OCI-LY7 (cell line): ENCODE measurements around the gene OOSP1. TPM values are rescaled to one million over a fixed set of nuclear protein-coding genes. Genes with fewer than 3 reads are reported as not detected.

Experiments used
- BruUV-seq: library from RNA; stranded (reverse); fragments of 400-500 nt; replicated peaks from 2 replicates; lab custom pipeline; 2021; lab: Mats Ljungman, UMichigan
- CTCF ChIA-PET: fragments of 300-600 bp; sonication (Branson Sonifier 250); formaldehyde crosslinking; loops from one replicate; lab custom pipeline; 2022; ENCODE audit warnings: antibody characterized with exemption; ENCODE audit not compliant: unreplicated experiment; lab: Charles Lee
- POLR2A ChIA-PET: fragments of 300-600 bp; sonication (Branson Sonifier 250); formaldehyde crosslinking; loops from one replicate; lab custom pipeline; 2022; ENCODE audit warnings: antibody characterized with exemption; lab: Charles Lee
- DNase-seq: peaks from one replicate; pipeline ENCODE4 v3.0.0-alpha.2; 2015; ENCODE audit warnings: low spot score
- H2AFZ ChIP-seq: fragments of 200-600 bp; sonication (generic), shearing (Covaris generic); 2 replicates; pipeline ENCODE4 v1.6.1; 2014; ENCODE audit warnings: mild to moderate bottlenecking, antibody characterized with exemption, low read length, moderate library complexity
- H3K27ac ChIP-seq: fragments of 200-600 bp; sonication (generic); 2 replicates; pipeline ENCODE4 v1.5.1; 2014; ENCODE audit warnings: mixed run types, low read depth, mild to moderate bottlenecking, moderate library complexity, low read length, inconsistent platforms; ENCODE audit not compliant: poor library complexity, severe bottlenecking
- H3K36me3 ChIP-seq: fragments of 200-600 bp; sonication (generic); 2 replicates; pipeline ENCODE4 v1.6.1; 2014; ENCODE audit warnings: mild to moderate bottlenecking, antibody characterized with exemption, low read length, moderate library complexity, mixed read lengths; ENCODE audit not compliant: insufficient read depth
- H3K4me1 ChIP-seq: fragments of 200-600 bp; sonication (generic); 2 replicates; pipeline ENCODE4 v1.5.1; 2014; ENCODE audit warnings: mild to moderate bottlenecking, low read length; ENCODE audit not compliant: insufficient read depth, poor library complexity, severe bottlenecking
- H3K4me2 ChIP-seq: fragments of 200-600 bp; sonication (generic); 2 replicates; pipeline ENCODE4 v1.6.1; 2014; ENCODE audit warnings: mild to moderate bottlenecking, low read length
- H3K4me3 ChIP-seq: fragments of 200-600 bp; sonication (generic); 2 replicates; pipeline ENCODE4 v1.5.1; 2014; ENCODE audit warnings: mild to moderate bottlenecking, low read depth, low read length; ENCODE audit not compliant: poor library complexity, severe bottlenecking
- H3K79me2 ChIP-seq: fragments of 200-600 bp; sonication (generic); 2 replicates; pipeline ENCODE4 v1.6.1; 2016; ENCODE audit warnings: low read depth, mild to moderate bottlenecking, low read length, moderate library complexity, mixed read lengths; ENCODE audit not compliant: insufficient read depth
- H3K9me2 ChIP-seq: fragments of 200-600 bp; sonication (generic); 2 replicates; pipeline ENCODE4 v1.6.1; 2016; ENCODE audit warnings: mild to moderate bottlenecking, low read length, mixed read lengths; ENCODE audit not compliant: insufficient read depth
- H3K9me3 ChIP-seq: fragments of 200-600 bp; sonication (generic); 2 replicates; pipeline ENCODE4 v1.6.1; 2014; ENCODE audit warnings: mild to moderate bottlenecking, mixed run types, low read length, mixed read lengths
- H4K20me1 ChIP-seq: fragments of 200-600 bp; sonication (generic); 2 replicates; pipeline ENCODE4 v1.6.1; 2014; ENCODE audit warnings: mild to moderate bottlenecking, antibody characterized with exemption, low read length, moderate library complexity, mixed read lengths; ENCODE audit not compliant: insufficient read depth
- CTCF ChIP-seq: fragments of 200-600 bp; sonication (generic); conservative IDR thresholded peaks from 2 replicates; pipeline ENCODE4 v1.5.1; 2014; ENCODE audit warnings: mild to moderate bottlenecking, antibody characterized with exemption, low read length, moderate library complexity, mixed read lengths
- EZH2phosphoT487 ChIP-seq: fragments of 200-600 bp; sonication (generic); IDR thresholded peaks from 2 replicates; pipeline ENCODE4 v1.6.1; 2018; ENCODE audit warnings: low read depth, borderline replicate concordance, mild to moderate bottlenecking, mixed run types, antibody characterized with exemption, low read length, moderate library complexity, mixed read lengths
- intact Hi-C: fragments of 100-400 bp; cut with micrococcal nuclease; formaldehyde crosslinking; loops from one replicate; pipeline ENCODE4 v1.10.0; 2022; ENCODE audit not compliant: unreplicated experiment
- total RNA-seq, 2 experiments: library from RNA; depleted of rRNA in 1 of 2; stranded (reverse); fragments of >200 nt in 1 of 2; shearing (Covaris generic) in 1 of 2; gene quantifications; 2 replicates each; pipeline ENCODE4 v1.2.3, GENCODE V29; 2014 to 2022

The OOSP1 gene
- total RNA-seq, 2 experiments from 2014 or later: not detected

DNA sequence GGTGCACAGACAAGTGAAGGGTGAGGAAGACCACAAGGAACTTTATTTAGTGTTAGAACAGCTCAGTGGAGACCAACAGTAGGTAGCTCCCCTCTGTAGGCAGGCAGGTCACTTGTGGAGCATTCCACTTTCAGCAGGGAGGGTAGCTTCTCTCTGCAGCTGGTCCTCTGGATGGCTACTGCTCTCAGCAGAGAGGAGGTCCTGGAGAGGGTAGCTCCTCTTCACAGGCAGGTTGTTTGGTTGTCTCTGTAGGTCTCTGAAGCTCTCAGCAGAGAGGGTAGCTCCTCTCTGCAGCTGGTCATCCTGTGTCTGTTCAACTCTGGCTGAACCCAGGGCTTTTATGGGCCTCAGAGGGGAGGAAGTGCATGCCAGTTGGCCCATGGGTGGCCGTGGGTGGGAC lies 6.5 kb upstream of the OOSP1 start:
- CTCF ChIA-PET: no interaction called here
- BruUV-seq: no TSS peak

GRCh38 chr11:59938718-59939117 lies 486 bp downstream of the OOSP1 start:
- H3K36me3 ChIP-seq: no peaks in the 10 kb centered on the region
- DNase-seq: no peak
- no peak overlapping the region for H3K4me3 ChIP-seq
- no peaks in the 10 kb centered on the region for H3K9me3 ChIP-seq
- no peaks in the 10 kb centered on the region for H3K9me2 ChIP-seq
- TF ChIP-seq CTCF (no peak), EZH2phosphoT487 (no peak)
- H3K27ac ChIP-seq: no peak overlapping the region
- no peaks in the 10 kb centered on the region for H4K20me1 ChIP-seq
- no peak overlapping the region for H2AFZ ChIP-seq
- CTCF ChIA-PET: no interaction called here
- H3K4me2 ChIP-seq: no peak overlapping the region
- no peaks in the 10 kb centered on the region for H3K79me2 ChIP-seq
- POLR2A ChIA-PET: no interaction called here
- no TSS peak for BruUV-seq
- H3K4me1 ChIP-seq: no peaks in the 10 kb centered on the region
- intact Hi-C loops: no loop called here

More for the DNA sequence above, 6.5 kb upstream of the OOSP1 start:
- H3K4me2 ChIP-seq: no peak overlapping the region
- no peaks in the 10 kb centered on the region for H3K36me3 ChIP-seq
- H3K9me3 ChIP-seq: no peaks in the 10 kb centered on the region
- no peaks in the 10 kb centered on the region for H4K20me1 ChIP-seq
- no peaks in the 10 kb centered on the region for H3K4me1 ChIP-seq
- no peak overlapping the region for H3K27ac ChIP-seq
- TF ChIP-seq CTCF (no peak), EZH2phosphoT487 (no peak)
- H3K4me3 ChIP-seq: no peak overlapping the region
- no peaks in the 10 kb centered on the region for H3K79me2 ChIP-seq
- no peak overlapping the region for H2AFZ ChIP-seq
- H3K9me2 ChIP-seq: no peaks in the 10 kb centered on the region
- POLR2A ChIA-PET: interaction anchor here (0.6 kb wide), 1 partner anchor 27 kb away, joined by 4 read pairs; no protein-coding TSS in a partner anchor
- DNase-seq: no peak
- intact Hi-C loops: no loop called here

DNA sequence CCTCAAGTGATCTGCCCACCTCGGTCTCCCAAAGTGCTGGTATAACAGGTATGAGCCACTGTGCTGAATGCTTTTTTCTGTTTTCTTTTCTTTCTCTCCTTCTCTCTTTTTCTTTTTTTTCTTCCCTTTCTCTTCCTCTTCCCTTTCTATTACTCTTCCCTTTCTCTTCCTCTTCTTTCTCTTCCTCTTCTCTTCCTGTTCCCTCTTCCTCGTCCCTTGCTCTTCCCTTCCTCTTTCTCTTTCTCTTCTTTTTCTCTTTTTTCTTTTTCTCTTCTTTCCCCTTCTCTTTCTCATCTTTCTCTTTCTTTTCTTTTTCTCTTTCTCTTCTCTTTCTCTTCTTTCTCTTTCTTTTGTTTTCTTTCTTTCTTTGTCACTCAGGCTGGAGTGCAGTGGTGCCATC lies 1.2 kb downstream of the OOSP1 start:
- no peak overlapping the region for H3K27ac ChIP-seq
- no peak for DNase-seq
- no peak overlapping the region for H3K4me2 ChIP-seq
- ChIA-PET CTCF (no interaction called here), POLR2A (no interaction called here)
- H3K4me1 ChIP-seq: no peaks in the 10 kb centered on the region
- H3K4me3 ChIP-seq: no peak overlapping the region
- no peaks in the 10 kb centered on the region for H3K79me2 ChIP-seq
- BruUV-seq: no TSS peak
- H4K20me1 ChIP-seq: no peaks in the 10 kb centered on the region
- no peaks in the 10 kb centered on the region for H3K9me3 ChIP-seq
- intact Hi-C loops: no loop called here
- no peaks in the 10 kb centered on the region for H3K9me2 ChIP-seq
- TF ChIP-seq EZH2phosphoT487 (no peak), CTCF (no peak)
- no peak overlapping the region for H2AFZ ChIP-seq
- H3K36me3 ChIP-seq: no peaks in the 10 kb centered on the region
